Heart right ventricle (tissue), 16 donors: ENCODE results near the gene TK2. TPM values are rescaled to one million over a fixed set of nuclear protein-coding genes. Genes with fewer than 3 reads are reported as not detected.

Experiments used
- ATAC-seq, 8 donors: fragments of 200-7000 bp; cut with Tn5 transposase; one replicate each; pipeline ENCODE4 v1.9.1; 2020; ENCODE audit warnings: mild to moderate bottlenecking in 8 of 8, moderate library complexity in 8 of 8, moderate number of reproducible peaks in 1 of 8
- DNase-seq, 2 donors: peaks; one replicate each; pipeline ENCODE4 v3.0.0-alpha.2; 2020
- H3K27ac ChIP-seq, 10 donors: fragments of 200-600 bp; sonication (generic) in 2 of 10; one replicate each; pipeline versions ENCODE4 v1.5.0 to v1.8.0; 2020 to 2022; ENCODE audit warnings: mild to moderate bottlenecking in 3 of 10
- H3K27me3 ChIP-seq, 7 donors: fragments of 200-600 bp; one replicate each; pipeline ENCODE4 v1.8.0; 2021 to 2022; ENCODE audit warnings: mild to moderate bottlenecking in 2 of 7
- H3K36me3 ChIP-seq, 9 donors: fragments of 200-600 bp; sonication (generic) in 1 of 9; one replicate each; pipeline versions ENCODE4 v1.5.0 to v1.8.0; 2020 to 2022; ENCODE audit warnings: mild to moderate bottlenecking in 2 of 9
- H3K4me1 ChIP-seq, 9 donors: fragments of 200-600 bp; sonication (generic) in 1 of 9; one replicate each; pipeline versions ENCODE4 v1.5.0 to v1.8.0; 2020 to 2022; ENCODE audit warnings: mild to moderate bottlenecking in 4 of 9
- H3K4me3 ChIP-seq, 10 donors: fragments of 200-600 bp; sonication (generic) in 2 of 10; one replicate each; pipeline versions ENCODE4 v1.5.0 to v1.8.0; 2020 to 2022; ENCODE audit warnings: mild to moderate bottlenecking in 7 of 10, moderate library complexity in 2 of 10
- H3K9me3 ChIP-seq, 11 donors: fragments of 200-600 bp in 10 of 11; sonication (generic) in 2 of 11; one replicate each; pipeline versions ENCODE4 v1.5.0 to v1.8.0; 2013 to 2022; ENCODE audit warnings: mild to moderate bottlenecking in 2 of 11, control low read depth in 1 of 11, moderate library complexity in 1 of 11
- WGBS, 2 donors: extraction: QIAGEN DNeasy Blood & Tissue Kit; methylation state at CpG; one replicate each; pipeline ENCODE4 v1.1.7; 2013; ENCODE audit warnings: inconsistent platforms in 1 of 2; 5-methylcytosine and 5-hydroxymethylcytosine counted together
- intact Hi-C, 10 donors: fragments of 100-400 bp; cut with DNase I; formaldehyde crosslinking; loops; one replicate each; pipeline versions ENCODE4 v1.11.1 to v1.14.2; 2022
- polyA plus RNA-seq, 2 donors: library from polyadenylated mRNA; stranded (reverse); fragments of 200-250 nt; gene quantifications; one replicate each; pipeline ENCODE4 v1.2.3, GENCODE V29; 2013
- total RNA-seq, 10 donors: library from RNA; stranded (reverse); fragmentation: NEBNext Ultra II Directional in 3 of 10; extraction: Animal tissue kit (Norgen Biotek cat#: 25700) in 3 of 10; gene quantifications; one replicate each; pipeline versions ENCODE4 v1.2.1 to v1.2.4, GENCODE V29; 2021 to 2023
- TF ChIP-seq, protein P1 (sequence below), 9 donors: fragments of 200-600 bp; sonication (generic) in 2 of 9; IDR thresholded peaks; one replicate each; pipeline versions ENCODE4 v1.5.0 to v1.8.0; 2021 to 2022; ENCODE audit warnings: antibody characterized with exemption in 9 of 9, mild to moderate bottlenecking in 5 of 9, moderate library complexity in 1 of 9
- donor health status: Arrhythmogenic right ventricular cardiomyopathy.
- donor health status: ischemic (EF 13 %, LVEDD 7.1; RV severe dilation, severe dysfunction).
- donor health status: healthy with polysubstance abuse.
- donor health status: DM: no; HTN: yes; CAD: no.
- donor health status: DM: no; HTN: no; CAD: no.
- donor health status: ischemic (EF 25% LVEDD 6.9; RV normal size, moderate dysfunction).
- donor health status: ischemic (EF 25% LVEDD 5.7; RV mildly dilated, moderate dysfunction).
- donor health status: healthy.
- donor health status: DM: yes; HTN: yes; CAD: no.
- donor health status: Ischemic cardiomyopathy.
- donor health status: ischemic (EF 35%, LVEDD 5.7; RV mildly dilated, moderate dysfunction).
- donor health status: nonischemic (EF 11% LVEDD 7.7; RV severe dilation, severe dysfunction).
- donor health status: DM: yes; HTN: yes; CAD: no.
- donor health status: PGD.
- donor health status: ischemic (EF 29% LVEDD 5.4; RV normal size, mild dysfunction).
- donor health status: nonischemic (EF 23%, LVEDD 6.1; RV moderate dilation, normal function).

Gene TK2
- total and polyA plus RNA-seq, 12 donors = 8.0 to 26.0 (median 20.6) TPM

DNA sequence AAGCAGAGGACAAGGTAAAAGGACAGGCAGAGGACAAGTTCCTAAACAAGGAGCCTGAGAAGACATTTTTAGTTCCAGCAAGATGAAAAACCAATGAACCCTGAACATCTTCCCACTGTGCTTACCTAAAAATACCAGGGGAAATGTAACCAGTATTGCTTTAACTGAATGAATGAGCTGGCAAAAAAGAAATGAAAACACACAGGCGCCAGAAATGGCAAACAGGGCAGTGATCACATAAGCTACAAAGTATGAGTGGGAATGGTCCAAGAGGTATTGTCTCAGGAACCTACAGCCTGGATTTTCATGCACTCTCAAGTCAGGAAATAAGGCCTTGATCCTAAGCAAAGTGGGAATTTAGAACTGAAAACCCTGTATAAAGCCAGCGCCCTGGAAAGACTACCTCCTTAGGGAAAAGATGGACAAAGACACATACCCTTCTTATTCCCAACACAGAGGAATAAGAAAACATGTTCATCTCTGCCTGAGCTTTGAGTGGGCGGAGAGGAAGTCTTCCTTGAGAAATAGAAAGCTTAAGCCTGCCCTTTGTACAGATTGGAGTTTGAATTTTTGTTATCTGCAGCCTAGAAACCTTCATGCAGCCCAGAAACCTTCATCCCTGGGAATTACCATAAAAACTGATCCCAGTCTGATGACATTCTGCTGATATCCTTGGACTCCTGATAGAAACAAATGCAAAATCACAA lies 31.5 kb upstream of the TK2 start:
- intact Hi-C loops = no loop called here
- Histone ChIP-seq H3K27ac (no peak overlapping the region), H3K36me3 (no peaks in the 10 kb centered on the region), H3K4me1 (peaks cover 5 to 43% (median 31%) of the 10 kb centered on the region in 9 donors), H3K9me3 (no peaks in the 10 kb centered on the region), H3K4me3 (no peak overlapping the region), H3K27me3 (peaks cover 0 to 29% (median 18%) of the 10 kb centered on the region in 7 donors)
- TF ChIP-seq, protein P1, sequence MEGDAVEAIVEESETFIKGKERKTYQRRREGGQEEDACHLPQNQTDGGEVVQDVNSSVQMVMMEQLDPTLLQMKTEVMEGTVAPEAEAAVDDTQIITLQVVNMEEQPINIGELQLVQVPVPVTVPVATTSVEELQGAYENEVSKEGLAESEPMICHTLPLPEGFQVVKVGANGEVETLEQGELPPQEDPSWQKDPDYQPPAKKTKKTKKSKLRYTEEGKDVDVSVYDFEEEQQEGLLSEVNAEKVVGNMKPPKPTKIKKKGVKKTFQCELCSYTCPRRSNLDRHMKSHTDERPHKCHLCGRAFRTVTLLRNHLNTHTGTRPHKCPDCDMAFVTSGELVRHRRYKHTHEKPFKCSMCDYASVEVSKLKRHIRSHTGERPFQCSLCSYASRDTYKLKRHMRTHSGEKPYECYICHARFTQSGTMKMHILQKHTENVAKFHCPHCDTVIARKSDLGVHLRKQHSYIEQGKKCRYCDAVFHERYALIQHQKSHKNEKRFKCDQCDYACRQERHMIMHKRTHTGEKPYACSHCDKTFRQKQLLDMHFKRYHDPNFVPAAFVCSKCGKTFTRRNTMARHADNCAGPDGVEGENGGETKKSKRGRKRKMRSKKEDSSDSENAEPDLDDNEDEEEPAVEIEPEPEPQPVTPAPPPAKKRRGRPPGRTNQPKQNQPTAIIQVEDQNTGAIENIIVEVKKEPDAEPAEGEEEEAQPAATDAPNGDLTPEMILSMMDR (IDR thresholded peaks at IDR 0.05) = no peak
- WGBS, 2 donors = 75 to 82% methylated on average over 3 of the region's 3 CpGs
- peak in 1 of 8 donors; percentile 25 for ATAC-seq
- no peak for DNase-seq

DNA sequence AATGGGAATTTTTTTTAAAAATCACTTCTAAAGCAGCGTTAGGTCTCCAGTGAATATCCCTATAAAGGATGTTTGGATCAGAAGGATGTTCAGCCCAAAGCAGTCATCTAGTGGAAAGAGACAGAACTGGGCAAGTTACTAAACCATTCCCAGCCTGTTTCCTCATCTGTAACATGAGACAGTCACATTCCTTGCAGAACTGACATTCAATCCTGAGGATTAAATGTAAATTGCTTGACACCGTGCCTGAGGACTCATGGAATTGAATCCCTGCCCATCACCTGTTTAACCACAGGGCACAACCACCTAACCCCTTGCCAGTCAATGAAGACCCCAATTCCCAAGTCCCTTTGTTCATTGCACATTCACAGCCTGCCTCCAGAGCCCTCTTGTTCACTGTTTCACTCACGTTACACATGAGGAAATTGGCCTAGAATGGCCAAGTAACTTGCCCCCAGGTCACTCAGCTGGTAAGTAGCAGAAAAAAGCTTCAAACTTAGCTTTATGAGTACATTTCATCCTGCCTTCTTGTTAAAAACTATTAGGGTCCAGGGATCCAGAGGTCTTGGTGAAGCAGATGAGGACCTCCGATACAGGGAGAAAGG lies 30.8 kb upstream of the TK2 start:
- H3K4me3 ChIP-seq = no peak overlapping the region

DNA sequence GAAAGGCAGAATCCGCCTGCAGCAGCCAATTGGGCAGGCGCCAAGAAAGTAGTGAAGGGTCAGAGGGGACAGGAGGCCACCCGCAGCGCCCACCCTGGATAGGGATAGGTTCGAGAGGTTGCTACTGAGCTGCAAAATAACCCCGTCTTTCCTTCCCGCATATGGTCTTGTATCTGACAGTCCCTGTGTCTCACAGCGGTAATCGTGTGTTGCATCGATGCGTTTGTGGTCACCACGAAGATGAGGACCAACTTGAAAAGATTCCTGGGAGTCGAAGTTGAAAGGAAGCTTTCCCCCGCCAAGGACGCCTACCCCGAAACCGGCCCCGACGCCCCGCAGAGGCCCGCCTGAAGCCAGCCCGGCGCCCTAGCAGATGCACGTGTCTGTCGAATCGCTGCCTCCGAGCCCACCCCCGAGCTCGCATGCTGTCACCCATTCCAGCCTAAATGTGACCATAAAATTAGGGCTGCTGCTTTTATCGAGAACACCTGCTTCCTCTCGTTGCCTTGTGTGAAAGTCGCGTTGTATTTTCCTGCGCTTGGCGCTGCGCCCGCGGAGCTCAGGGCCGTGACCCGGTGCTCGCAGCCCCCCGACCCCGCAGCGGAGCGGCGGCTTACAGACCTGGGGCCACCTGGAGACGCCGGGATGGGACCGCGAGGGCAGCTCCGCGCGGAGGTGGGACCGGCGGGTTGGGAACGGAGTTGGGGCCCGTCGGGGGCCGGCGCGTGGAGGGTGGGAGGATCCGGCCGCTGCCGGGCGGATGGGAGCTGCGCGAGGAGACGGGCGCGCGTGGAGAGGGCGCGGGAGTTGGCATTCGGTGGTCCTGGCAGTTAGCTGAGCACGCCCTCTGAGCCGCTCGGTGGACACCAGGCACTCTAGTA lies 29.0 kb upstream of the TK2 start, which contains the start of gene CMTM2:
CMTM2 (plus strand) TSS at position 813 of the 881 bp plus-strand sequence. CDS start 145 bp downstream, outside the sequence.
- peak in 5 of 8 donors; percentile 12 to 47 (median 37) for ATAC-seq

More for the DNA sequence above, 30.8 kb upstream of the TK2 start:
- 83 to 84% methylated on average over 4 of the region's 4 CpGs for WGBS, 2 donors
- H3K4me1 ChIP-seq = peaks cover 5 to 43% (median 30%) of the 10 kb centered on the region in 9 donors
- ATAC-seq = no peak
- peaks cover 0 to 29% (median 18%) of the 10 kb centered on the region in 7 donors for H3K27me3 ChIP-seq
- no peaks in the 10 kb centered on the region for H3K9me3 ChIP-seq
- no peak overlapping the region for H3K27ac ChIP-seq
- TF ChIP-seq, protein P1 (IDR thresholded peaks at IDR 0.05) = no peak
- intact Hi-C loops = no loop called here
- DNase-seq = no peak
- no peaks in the 10 kb centered on the region for H3K36me3 ChIP-seq

More for the DNA sequence above, 29.0 kb upstream of the TK2 start, which contains the start of gene CMTM2:
- H3K4me3 ChIP-seq = peak within 1 kb of the TSS; percentile 3 to 49 (median 42)
- intact Hi-C loops = no loop called here
- no peaks in the 10 kb centered on the region for H3K9me3 ChIP-seq
- WGBS, 2 donors = 19 to 20% methylated on average over 77 of the region's 77 CpGs
- H3K4me1 ChIP-seq = peaks cover 5 to 38% (median 24%) of the 10 kb centered on the region in 9 donors
- DNase-seq = no peak
- no peaks in the 10 kb centered on the region for H3K36me3 ChIP-seq
- H3K27me3 ChIP-seq = peaks cover 0 to 29% (median 18%) of the 10 kb centered on the region in 7 donors
- TF ChIP-seq, protein P1 (IDR thresholded peaks at IDR 0.05) = no peak
- H3K27ac ChIP-seq = no peak within 1 kb of the TSS
